ENCODE data around the gene G6PD.

The G6PD gene

GRCh38 chrX:154485150-154486051, 61.2 kb downstream of the G6PD start:
- no peaks in the 10 kb centered on the region for H3K4me1 ChIP-seq (ENCODE audit: control insufficient read depth, insufficient read depth, low read length)
- no peak overlapping the region for H3K27ac ChIP-seq (ENCODE audit: low read depth, low read length)

GRCh38 chrX:154484255-154485149, 62.1 kb downstream of the G6PD start:
- no peak overlapping the region for H3K9ac ChIP-seq (ENCODE audit: low read depth, low read length)
- peaks cover 12% of the 10 kb centered on the region for H3K36me3 ChIP-seq (ENCODE audit: control insufficient read depth, insufficient read depth, low read length)
- no peaks in the 10 kb centered on the region for H3K4me1 ChIP-seq (ENCODE audit: control insufficient read depth, insufficient read depth, low read length)
- H3K27me3 ChIP-seq (ENCODE audit: control insufficient read depth, insufficient read depth, low read length): no peaks in the 10 kb centered on the region
- peaks cover 33% of the 10 kb centered on the region; the same call in 1 of the 2 replicates for H3K9me3 ChIP-seq (ENCODE audit: control insufficient read depth, insufficient read depth, low read length)
- no peak overlapping the region for H3K27ac ChIP-seq (ENCODE audit: low read depth, low read length)
- no peak overlapping the region for H3K4me3 ChIP-seq (ENCODE audit: low read depth, low read length)

More at GRCh38 chrX:154485150-154486051, 61.2 kb downstream of the G6PD start:
- H3K27me3 ChIP-seq (ENCODE audit: control insufficient read depth, insufficient read depth, low read length): no peaks in the 10 kb centered on the region
- peaks cover 12% of the 10 kb centered on the region for H3K36me3 ChIP-seq (ENCODE audit: control insufficient read depth, insufficient read depth, low read length)
- H3K4me3 ChIP-seq (ENCODE audit: low read depth, low read length): peak overlapping the region; percentile 67
- H3K9me3 ChIP-seq (ENCODE audit: control insufficient read depth, insufficient read depth, low read length): peaks cover 35% of the 10 kb centered on the region; the same call in 1 of the 2 replicates
- H3K9ac ChIP-seq (ENCODE audit: low read depth, low read length): no peak overlapping the region

- Histone ChIP-seq H3K9me3 (ENCODE audit: control insufficient read depth, insufficient read depth, low read length) (peaks cover 24% of the 10 kb centered on the region; the same call in 1 of the 2 replicates), H3K27ac (ENCODE audit: low read depth, low read length) (no peak overlapping the region), H3K4me3 (ENCODE audit: low read depth, low read length) (no peak overlapping the region), H3K4me1 (ENCODE audit: control insufficient read depth, insufficient read depth, low read length) (no peaks in the 10 kb centered on the region), H3K27me3 (ENCODE audit: control insufficient read depth, insufficient read depth, low read length) (no peaks in the 10 kb centered on the region), H3K9ac (ENCODE audit: low read depth, low read length) (no peak overlapping the region), H3K36me3 (ENCODE audit: control insufficient read depth, insufficient read depth, low read length) (peaks cover 12% of the 10 kb centered on the region)
Observed at GRCh38 chrX:154483325-154483724, 63.3 kb downstream of the G6PD start.

GRCh38 chrX:154482786-154483185, 63.9 kb downstream of the G6PD start:
- Histone ChIP-seq H3K27ac (ENCODE audit: low read depth, low read length) (no peak overlapping the region), H3K4me1 (ENCODE audit: control insufficient read depth, insufficient read depth, low read length) (no peaks in the 10 kb centered on the region), H3K9me3 (ENCODE audit: control insufficient read depth, insufficient read depth, low read length) (peaks cover 29% of the 10 kb centered on the region; the same call in 1 of the 2 replicates), H3K9ac (ENCODE audit: low read depth, low read length) (no peak overlapping the region), H3K36me3 (ENCODE audit: control insufficient read depth, insufficient read depth, low read length) (peaks cover 12% of the 10 kb centered on the region), H3K4me3 (ENCODE audit: low read depth, low read length) (no peak overlapping the region), H3K27me3 (ENCODE audit: control insufficient read depth, insufficient read depth, low read length) (no peaks in the 10 kb centered on the region)

- no peak overlapping the region for H3K9ac ChIP-seq (ENCODE audit: low read depth, low read length)
- peaks cover 12% of the 10 kb centered on the region for H3K36me3 ChIP-seq (ENCODE audit: control insufficient read depth, insufficient read depth, low read length)
- H3K27me3 ChIP-seq (ENCODE audit: control insufficient read depth, insufficient read depth, low read length): no peaks in the 10 kb centered on the region
- no peak overlapping the region for H3K27ac ChIP-seq (ENCODE audit: low read depth, low read length)
- peaks cover 29% of the 10 kb centered on the region; the same call in 1 of the 2 replicates for H3K9me3 ChIP-seq (ENCODE audit: control insufficient read depth, insufficient read depth, low read length)
- H3K4me3 ChIP-seq (ENCODE audit: low read depth, low read length): no peak overlapping the region
- no peaks in the 10 kb centered on the region for H3K4me1 ChIP-seq (ENCODE audit: control insufficient read depth, insufficient read depth, low read length)
Observed at GRCh38 chrX:154481911-154482601, 64.6 kb downstream of the G6PD start.
